ENCODE results near the gene SRRM4. TPM values are rescaled to one million over a fixed set of nuclear protein-coding genes. Genes with fewer than 3 reads are reported as not detected.

The SRRM4 gene
- total RNA-seq, 1 experiment from 2014 or later: 1.4 TPM

GRCh38 chr12:119012179-119012578 is 30.8 kb downstream of the SRRM4 start:
- Histone ChIP-seq H2BK20ac (ENCODE audit: low read depth, low read length, poor library complexity, severe bottlenecking) (no peak overlapping the region), H3K79me1 (ENCODE audit: insufficient read depth, low read depth, low read length, poor library complexity, severe bottlenecking) (no peaks in the 10 kb centered on the region), H3K4ac (ENCODE audit: low read depth, low read length) (no peak overlapping the region), H3K79me2 (ENCODE audit: insufficient read depth, low read length) (no peaks in the 10 kb centered on the region), H3K27me3 (ENCODE audit: insufficient read depth, low read length) (no peaks in the 10 kb centered on the region), H3T11ph (ENCODE audit: low read length) (no peak overlapping the region), H4K20me1 (ENCODE audit: control insufficient read depth, insufficient read depth, insufficient read length) (no peaks in the 10 kb centered on the region), H2AK5ac (ENCODE audit: insufficient read length, low read length) (no peak overlapping the region), H3K23ac (ENCODE audit: insufficient read length, low read depth, low read length) (no peak overlapping the region), H3K23me2 (ENCODE audit: insufficient read length, low read depth, low read length, poor library complexity, severe bottlenecking) (no peaks in the 10 kb centered on the region), H4K5ac (ENCODE audit: insufficient read length, low read depth, low read length) (no peak overlapping the region), H2BK120ac (ENCODE audit: low read depth, low read length, poor library complexity, severe bottlenecking) (no peak overlapping the region), H3K4me2 (ENCODE audit: insufficient read depth, insufficient read length, low read length) (no peak overlapping the region), H2BK12ac (ENCODE audit: insufficient read length, low read depth, low read length) (no peak overlapping the region), H3K14ac (ENCODE audit: insufficient read depth, low read length) (no peak overlapping the region), H3K4me1 (ENCODE audit: insufficient read depth, low read length) (peaks cover 2% of the 10 kb centered on the region; the same call in 1 of the 2 replicates), H3K9me3 (ENCODE audit: control insufficient read depth, low read depth, low read length) (no peaks in the 10 kb centered on the region), H3K9ac (ENCODE audit: extremely low read depth, insufficient read length, low read length) (no peak overlapping the region), H3K18ac (ENCODE audit: insufficient read length, low read depth, low read length) (no peak overlapping the region), H3K56ac (ENCODE audit: insufficient read length, low read depth, low read length) (no peak overlapping the region), H3K27ac (ENCODE audit: insufficient read length, low read depth, low read length) (no peak overlapping the region), H2BK15ac (ENCODE audit: low read depth, low read length) (no peak overlapping the region), H2BK5ac (ENCODE audit: insufficient read length, low read length) (no peak overlapping the region), H2AFZ (ENCODE audit: low read length) (no peak overlapping the region), H4K8ac (replicated peaks; ENCODE audit: insufficient read length, low read depth, low read length) (no peak overlapping the region), H4K91ac (ENCODE audit: insufficient read length, low read depth, low read length) (no peak overlapping the region)
- Mint-ChIP-seq H3K4me1 (peaks cover 23 to 59% of the 10 kb centered on the region in 2 experiments), H3K36me3 (ENCODE audit: insufficient read depth in 1 of 3, low read depth in 3 of 3) (no peaks in the 10 kb centered on the region), H3K4me3 (no peak overlapping the region), H3K9me3 (no peaks in the 10 kb centered on the region; a peak in 1 of 5 replicates), H3K27ac (peak overlapping the region in 2 of 3 experiments; percentile 6 to 47; a peak in 5 of 7 replicates), H3K27me3 (ENCODE audit: low read depth) (peaks cover 2% of the 10 kb centered on the region; the same call in 1 of the 2 replicates)
- TF ChIP-seq CTCF (conservative IDR thresholded peaks at IDR 0.05): no peak
- no CpG with 5 or more reads among the region's 3 CpGs for WGBS (ENCODE audit: extremely low coverage, insufficient read length, low lambda C conversion rate)
- peak; percentile 23 for DNase-seq

Measured in H9 (cell line).